Sigmoid colon (tissue), 4 donors: ENCODE data around the gene PHOX2A.

Experiments used
- CTCF ChIP-seq, 4 experiments: fragments of 450-650 bp in 3 of 4; fragments of 200-600 bp in 1 of 4; IDR thresholded peaks; one replicate each; pipeline ENCODE4 v1.5.1; 2016 to 2019; ENCODE audit warnings: antibody characterized with exemption in 4 of 4, mild to moderate bottlenecking in 3 of 4, moderate library complexity in 2 of 4
- POLR2AphosphoS5 ChIP-seq, 4 donors: sonication (generic); formaldehyde crosslinking; IDR thresholded peaks; one replicate each; pipeline ENCODE4 v1.6.1; 2017; ENCODE audit warnings: antibody characterized with exemption in 4 of 4

DNA sequence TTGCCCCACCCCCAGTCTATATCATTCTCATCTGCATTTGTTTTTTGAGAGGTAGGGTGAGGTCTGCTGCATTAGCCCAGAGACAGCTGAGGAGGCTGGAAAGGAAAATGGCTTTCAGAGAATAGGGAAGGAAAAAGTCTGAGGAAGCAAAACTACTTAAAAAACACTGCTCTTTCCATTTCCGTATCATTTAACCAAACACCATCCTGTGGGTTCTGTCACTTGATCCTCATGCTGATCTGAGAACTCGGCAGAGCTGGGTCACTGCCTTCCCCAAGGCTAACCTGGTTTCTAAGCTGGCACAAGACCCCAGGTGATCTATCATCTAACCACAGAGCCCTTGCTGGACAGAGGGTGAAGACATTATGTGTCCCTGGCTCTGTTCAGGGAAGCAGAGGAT, 26.1 kb downstream of the PHOX2A start:
- TF ChIP-seq CTCF (IDR thresholded peaks at IDR 0.05) (no peak), POLR2AphosphoS5 (IDR thresholded peaks at IDR 0.05) (no peak)
